ENCODE data around the gene MCUR1. TPM values are rescaled to one million over a fixed set of nuclear protein-coding genes. Genes with fewer than 3 reads are reported as not detected.
"Not testable (repeated sequence)": the region's sequence is repeated elsewhere in the genome, so short reads cannot be mapped to it uniquely, and the experiment has no call there.

The MCUR1 gene
- total RNA-seq, 1 experiment from 2014 or later, result 18.7 TPM

GRCh38 chr6:13829419-13829818 is 15.1 kb upstream of the MCUR1 start:
- not testable (repeated sequence) for DNase-seq (ENCODE audit: low spot score)

- not testable (repeated sequence) for DNase-seq (ENCODE audit: low spot score)
Measured at GRCh38 chr6:13828656-13829301, 14.4 kb upstream of the MCUR1 start.

GRCh38 chr6:13827032-13827431 is 12.7 kb upstream of the MCUR1 start:
- DNase-seq (ENCODE audit: low spot score), result no peak

GRCh38 chr6:13825871-13826270 is 11.5 kb upstream of the MCUR1 start:
- no peak for DNase-seq (ENCODE audit: low spot score)

- no peak for DNase-seq (ENCODE audit: low spot score)
Measured at GRCh38 chr6:13818341-13818740, 4.0 kb upstream of the MCUR1 start.

GRCh38 chr6:13814938-13815575 is 700 bp upstream of the MCUR1 start:
- no peak for DNase-seq (ENCODE audit: low spot score)

- peak; percentile 48 for DNase-seq (ENCODE audit: low spot score)
Measured at GRCh38 chr6:13813621-13814175, 659 bp downstream of the MCUR1 start.

- no peak for DNase-seq (ENCODE audit: low spot score)
Measured at GRCh38 chr6:13813026-13813425, 1.3 kb downstream of the MCUR1 start.

GRCh38 chr6:13812359-13812642 is 2.1 kb downstream of the MCUR1 start:
- no peak for DNase-seq (ENCODE audit: low spot score)

GRCh38 chr6:13811627-13812358 is 2.6 kb downstream of the MCUR1 start:
- DNase-seq (ENCODE audit: low spot score), result no peak

GRCh38 chr6:13810688-13811446 is 3.5 kb downstream of the MCUR1 start:
- DNase-seq (ENCODE audit: low spot score), result no peak

- DNase-seq (ENCODE audit: low spot score), result no peak
Measured at GRCh38 chr6:13808801-13809200, 5.6 kb downstream of the MCUR1 start.

- peak; percentile 55 for DNase-seq (ENCODE audit: low spot score)
Measured at GRCh38 chr6:13807696-13808095, 6.7 kb downstream of the MCUR1 start.

GRCh38 chr6:13803581-13803980 is 10.8 kb downstream of the MCUR1 start:
- DNase-seq (ENCODE audit: low spot score), result no peak

- DNase-seq (ENCODE audit: low spot score), result no peak
Measured at GRCh38 chr6:13800615-13801014, 13.7 kb downstream of the MCUR1 start.

GRCh38 chr6:13796781-13797180 is 17.6 kb downstream of the MCUR1 start:
- no peak for DNase-seq (ENCODE audit: low spot score)

- DNase-seq (ENCODE audit: low spot score), result peak; percentile 89
Measured at GRCh38 chr6:13795041-13795750, 19.2 kb downstream of the MCUR1 start.

GRCh38 chr6:13794184-13794583 is 20.2 kb downstream of the MCUR1 start:
- DNase-seq (ENCODE audit: low spot score), result peak; percentile 71

GRCh38 chr6:13789746-13790145 is 24.6 kb downstream of the MCUR1 start:
- no peak for DNase-seq (ENCODE audit: low spot score)

GRCh38 chr6:13788820-13789219 is 25.5 kb downstream of the MCUR1 start:
- DNase-seq (ENCODE audit: low spot score), result no peak

GRCh38 chr6:13787137-13787536 is 27.2 kb downstream of the MCUR1 start:
- no peak for DNase-seq (ENCODE audit: low spot score)
